SK-N-SH treated with all-trans-retinoic acid at 6 μM for 48 hours (cell line): ENCODE data around the gene FNIP2.

Source experiments
- BACH2 ChIP-seq: fragments of 250-450 bp; sonication (Bioruptor Pico); IDR thresholded peaks from 2 replicates; pipeline ENCODE4 v1.9.0; 2021; ENCODE audit warnings: mild to moderate bottlenecking, borderline replicate concordance
- CSDC2 ChIP-seq: fragments of 250-450 bp; sonication (Bioruptor Pico); IDR thresholded peaks from 2 replicates; pipeline ENCODE4 v1.5.0; 2020; ENCODE audit warnings: mild to moderate bottlenecking, moderate library complexity
- GLIS3 ChIP-seq: fragments of 250-450 bp; sonication (Bioruptor Pico); IDR thresholded peaks from 2 replicates; pipeline ENCODE4 v1.5.0; 2020; ENCODE audit warnings: mild to moderate bottlenecking, moderate library complexity
- RARB ChIP-seq: fragments of 250-450 bp; sonication (Bioruptor Pico); IDR thresholded peaks from 2 replicates; pipeline ENCODE4 v1.8.0; 2021; ENCODE audit warnings: mild to moderate bottlenecking, moderate library complexity
- SNAI2 ChIP-seq: fragments of 250-450 bp; sonication (Bioruptor Pico); IDR thresholded peaks from 2 replicates; pipeline ENCODE4 v1.5.0; 2020; ENCODE audit warnings: mild to moderate bottlenecking, moderate library complexity
- ZC3H10 ChIP-seq: fragments of 250-450 bp; sonication (Bioruptor Pico); IDR thresholded peaks from 2 replicates; pipeline ENCODE4 v1.5.1; 2021; ENCODE audit warnings: mild to moderate bottlenecking, moderate library complexity
- ZFP30 ChIP-seq: fragments of 450-650 bp; formaldehyde crosslinking; IDR thresholded peaks from 2 replicates; pipeline ENCODE4 v1.5.0; 2022; ENCODE audit warnings: mild to moderate bottlenecking, moderate library complexity
- ZNF8 ChIP-seq: fragments of 450-650 bp; formaldehyde crosslinking; IDR thresholded peaks from 2 replicates; pipeline ENCODE4 v1.5.0; 2020; ENCODE audit warnings: mild to moderate bottlenecking, moderate library complexity
- TF ChIP-seq, protein P1 (sequence below): fragments of 250-450 bp; sonication (Bioruptor Pico); IDR thresholded peaks from 2 replicates; pipeline ENCODE4 v1.5.1; 2021; ENCODE audit warnings: mild to moderate bottlenecking, moderate library complexity
- TF ChIP-seq, protein P2 (sequence below): fragments of 250-450 bp; sonication (Bioruptor Pico); IDR thresholded peaks from 2 replicates; pipeline ENCODE4 v1.8.0; 2020; ENCODE audit warnings: mild to moderate bottlenecking, moderate library complexity, borderline replicate concordance
- TF ChIP-seq, protein P3 (sequence below): fragments of 250-450 bp; sonication (Bioruptor Pico); IDR thresholded peaks from 2 replicates; pipeline ENCODE4 v1.5.1; 2020; ENCODE audit warnings: low read depth, mild to moderate bottlenecking, moderate library complexity

- TF ChIP-seq, protein P1, sequence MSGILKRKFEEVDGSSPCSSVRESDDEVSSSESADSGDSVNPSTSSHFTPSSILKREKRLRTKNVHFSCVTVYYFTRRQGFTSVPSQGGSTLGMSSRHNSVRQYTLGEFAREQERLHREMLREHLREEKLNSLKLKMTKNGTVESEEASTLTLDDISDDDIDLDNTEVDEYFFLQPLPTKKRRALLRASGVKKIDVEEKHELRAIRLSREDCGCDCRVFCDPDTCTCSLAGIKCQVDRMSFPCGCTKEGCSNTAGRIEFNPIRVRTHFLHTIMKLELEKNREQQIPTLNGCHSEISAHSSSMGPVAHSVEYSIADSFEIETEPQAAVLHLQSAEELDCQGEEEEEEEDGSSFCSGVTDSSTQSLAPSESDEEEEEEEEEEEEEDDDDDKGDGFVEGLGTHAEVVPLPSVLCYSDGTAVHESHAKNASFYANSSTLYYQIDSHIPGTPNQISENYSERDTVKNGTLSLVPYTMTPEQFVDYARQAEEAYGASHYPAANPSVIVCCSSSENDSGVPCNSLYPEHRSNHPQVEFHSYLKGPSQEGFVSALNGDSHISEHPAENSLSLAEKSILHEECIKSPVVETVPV (CRISPR knock-in tag) = no peak
- TF ChIP-seq GLIS3 (CRISPR knock-in tag) = no peak
- TF ChIP-seq, protein P2, sequence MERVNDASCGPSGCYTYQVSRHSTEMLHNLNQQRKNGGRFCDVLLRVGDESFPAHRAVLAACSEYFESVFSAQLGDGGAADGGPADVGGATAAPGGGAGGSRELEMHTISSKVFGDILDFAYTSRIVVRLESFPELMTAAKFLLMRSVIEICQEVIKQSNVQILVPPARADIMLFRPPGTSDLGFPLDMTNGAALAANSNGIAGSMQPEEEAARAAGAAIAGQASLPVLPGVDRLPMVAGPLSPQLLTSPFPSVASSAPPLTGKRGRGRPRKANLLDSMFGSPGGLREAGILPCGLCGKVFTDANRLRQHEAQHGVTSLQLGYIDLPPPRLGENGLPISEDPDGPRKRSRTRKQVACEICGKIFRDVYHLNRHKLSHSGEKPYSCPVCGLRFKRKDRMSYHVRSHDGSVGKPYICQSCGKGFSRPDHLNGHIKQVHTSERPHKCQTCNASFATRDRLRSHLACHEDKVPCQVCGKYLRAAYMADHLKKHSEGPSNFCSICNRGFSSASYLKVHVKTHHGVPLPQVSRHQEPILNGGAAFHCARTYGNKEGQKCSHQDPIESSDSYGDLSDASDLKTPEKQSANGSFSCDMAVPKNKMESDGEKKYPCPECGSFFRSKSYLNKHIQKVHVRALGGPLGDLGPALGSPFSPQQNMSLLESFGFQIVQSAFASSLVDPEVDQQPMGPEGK = no peak
- TF ChIP-seq, protein P3, sequence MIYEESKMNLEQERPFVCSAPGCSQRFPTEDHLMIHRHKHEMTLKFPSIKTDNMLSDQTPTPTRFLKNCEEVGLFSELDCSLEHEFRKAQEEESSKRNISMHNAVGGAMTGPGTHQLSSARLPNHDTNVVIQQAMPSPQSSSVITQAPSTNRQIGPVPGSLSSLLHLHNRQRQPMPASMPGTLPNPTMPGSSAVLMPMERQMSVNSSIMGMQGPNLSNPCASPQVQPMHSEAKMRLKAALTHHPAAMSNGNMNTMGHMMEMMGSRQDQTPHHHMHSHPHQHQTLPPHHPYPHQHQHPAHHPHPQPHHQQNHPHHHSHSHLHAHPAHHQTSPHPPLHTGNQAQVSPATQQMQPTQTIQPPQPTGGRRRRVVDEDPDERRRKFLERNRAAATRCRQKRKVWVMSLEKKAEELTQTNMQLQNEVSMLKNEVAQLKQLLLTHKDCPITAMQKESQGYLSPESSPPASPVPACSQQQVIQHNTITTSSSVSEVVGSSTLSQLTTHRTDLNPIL = no peak
- no peak for TF ChIP-seq ZNF8 (CRISPR knock-in tag)
- TF ChIP-seq ZC3H10 = no peak
- no peak for TF ChIP-seq BACH2
- no peak for TF ChIP-seq SNAI2
- TF ChIP-seq ZFP30 (CRISPR knock-in tag) = no peak
- no peak for TF ChIP-seq RARB
- TF ChIP-seq CSDC2 = no peak
Measured at GRCh38 chr4:158822348-158822747, 53.5 kb downstream of the FNIP2 start.
